22Rv1 (cell line): ENCODE data around the gene SLC35F4.

Source experiments
- CTCF ChIP-seq: fragments of 450-650 bp; IDR thresholded peaks from 2 replicates; pipeline ENCODE4 v1.5.1; 2017; ENCODE audit warnings: mild to moderate bottlenecking
- ZFX ChIP-seq: fragments of 450-650 bp; IDR thresholded peaks from 2 replicates; pipeline ENCODE4 v1.6.1; 2017; ENCODE audit warnings: antibody characterized with exemption, borderline replicate concordance

DNA sequence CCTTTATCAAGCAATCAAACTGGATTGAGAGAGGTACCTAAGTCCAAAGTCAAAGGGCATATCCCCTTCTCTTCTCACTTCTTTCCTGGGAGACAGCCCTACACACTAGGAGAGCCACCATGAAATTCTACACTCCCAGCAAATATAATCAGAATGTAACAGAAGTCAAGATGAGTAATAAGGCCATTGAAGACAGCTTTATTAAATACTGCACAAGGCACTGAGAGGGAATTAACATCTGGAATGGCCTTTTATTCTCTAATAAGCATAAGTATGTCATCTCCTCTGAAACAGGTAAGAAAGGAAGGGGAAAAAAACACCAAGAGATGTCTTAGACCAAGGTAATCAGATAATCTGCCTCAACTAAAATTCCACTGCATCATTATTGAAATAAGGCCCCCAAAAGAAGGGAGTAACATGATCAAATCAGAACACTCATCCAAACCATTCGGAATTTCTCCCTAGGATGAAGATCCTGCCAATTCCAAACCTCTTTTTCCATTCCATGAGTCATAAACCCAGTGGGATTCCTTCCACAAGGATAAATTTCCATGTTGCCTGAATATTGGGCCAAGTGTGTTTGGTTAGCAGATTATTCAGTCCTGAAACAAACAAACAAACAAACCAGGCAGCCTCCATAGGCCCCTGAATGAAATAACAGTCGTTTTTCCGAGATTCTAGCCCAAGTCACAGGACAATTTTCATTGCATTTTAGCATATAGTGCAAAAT is 19.9 kb downstream of the SLC35F4 start:
- no peak for TF ChIP-seq CTCF
- TF ChIP-seq ZFX = no peak
